ENCODE data around the gene SLC13A2. TPM values are rescaled to one million over a fixed set of nuclear protein-coding genes. Genes with fewer than 3 reads are reported as not detected.

Gene SLC13A2
- total RNA-seq, 1 donor from 2014 or later, result not detected

DNA sequence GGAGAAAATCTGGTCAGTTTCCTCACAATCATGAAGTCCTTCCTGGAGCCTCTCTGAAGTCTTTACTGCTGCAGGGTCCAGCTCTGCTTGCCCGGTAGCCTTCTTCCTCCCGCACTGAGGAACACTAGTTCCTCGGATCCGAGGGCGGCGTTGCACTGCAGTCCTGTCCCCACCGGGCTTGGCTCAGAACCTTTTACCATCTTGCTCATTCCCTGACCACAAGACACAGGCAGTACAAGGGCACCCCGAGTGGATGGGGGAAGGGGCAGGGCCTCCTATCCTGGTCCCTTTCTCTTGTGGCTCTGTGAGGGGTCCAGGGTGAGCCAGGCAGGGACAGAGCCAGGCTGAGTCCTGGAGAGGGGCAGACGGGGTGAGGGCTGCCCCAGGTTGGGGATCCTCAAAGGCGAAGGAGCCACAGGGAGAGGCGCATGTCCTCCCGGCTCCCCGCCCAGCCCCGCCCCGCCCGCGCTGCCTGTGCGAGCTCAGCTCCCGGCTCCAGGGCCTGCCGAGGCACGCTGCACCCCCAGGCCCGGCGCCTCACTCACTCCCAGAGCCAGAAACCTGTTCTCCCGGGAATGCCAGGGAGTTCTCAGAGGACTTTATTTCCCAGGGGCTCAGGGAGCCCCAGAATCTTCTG is 34.2 kb downstream of the SLC13A2 start:
- H3K27ac Mint-ChIP-seq (ENCODE audit: unreplicated experiment), result no peak overlapping the region
- DNase-seq (ENCODE audit: extremely low spot score, unreplicated experiment), result no peak
- no peaks in the 10 kb centered on the region for H3K36me3 Mint-ChIP-seq (ENCODE audit: unreplicated experiment)
- no peak overlapping the region for H3K4me3 Mint-ChIP-seq (ENCODE audit: unreplicated experiment)
- TF ChIP-seq, protein P1, sequence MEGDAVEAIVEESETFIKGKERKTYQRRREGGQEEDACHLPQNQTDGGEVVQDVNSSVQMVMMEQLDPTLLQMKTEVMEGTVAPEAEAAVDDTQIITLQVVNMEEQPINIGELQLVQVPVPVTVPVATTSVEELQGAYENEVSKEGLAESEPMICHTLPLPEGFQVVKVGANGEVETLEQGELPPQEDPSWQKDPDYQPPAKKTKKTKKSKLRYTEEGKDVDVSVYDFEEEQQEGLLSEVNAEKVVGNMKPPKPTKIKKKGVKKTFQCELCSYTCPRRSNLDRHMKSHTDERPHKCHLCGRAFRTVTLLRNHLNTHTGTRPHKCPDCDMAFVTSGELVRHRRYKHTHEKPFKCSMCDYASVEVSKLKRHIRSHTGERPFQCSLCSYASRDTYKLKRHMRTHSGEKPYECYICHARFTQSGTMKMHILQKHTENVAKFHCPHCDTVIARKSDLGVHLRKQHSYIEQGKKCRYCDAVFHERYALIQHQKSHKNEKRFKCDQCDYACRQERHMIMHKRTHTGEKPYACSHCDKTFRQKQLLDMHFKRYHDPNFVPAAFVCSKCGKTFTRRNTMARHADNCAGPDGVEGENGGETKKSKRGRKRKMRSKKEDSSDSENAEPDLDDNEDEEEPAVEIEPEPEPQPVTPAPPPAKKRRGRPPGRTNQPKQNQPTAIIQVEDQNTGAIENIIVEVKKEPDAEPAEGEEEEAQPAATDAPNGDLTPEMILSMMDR (IDR thresholded peaks at IDR 0.05), result no peak
- H3K9me3 Mint-ChIP-seq (ENCODE audit: unreplicated experiment), result no peaks in the 10 kb centered on the region
- H3K4me1 Mint-ChIP-seq (ENCODE audit: unreplicated experiment), result no peaks in the 10 kb centered on the region
- peaks cover 51% of the 10 kb centered on the region for H3K27me3 Mint-ChIP-seq (ENCODE audit: unreplicated experiment)

DNA sequence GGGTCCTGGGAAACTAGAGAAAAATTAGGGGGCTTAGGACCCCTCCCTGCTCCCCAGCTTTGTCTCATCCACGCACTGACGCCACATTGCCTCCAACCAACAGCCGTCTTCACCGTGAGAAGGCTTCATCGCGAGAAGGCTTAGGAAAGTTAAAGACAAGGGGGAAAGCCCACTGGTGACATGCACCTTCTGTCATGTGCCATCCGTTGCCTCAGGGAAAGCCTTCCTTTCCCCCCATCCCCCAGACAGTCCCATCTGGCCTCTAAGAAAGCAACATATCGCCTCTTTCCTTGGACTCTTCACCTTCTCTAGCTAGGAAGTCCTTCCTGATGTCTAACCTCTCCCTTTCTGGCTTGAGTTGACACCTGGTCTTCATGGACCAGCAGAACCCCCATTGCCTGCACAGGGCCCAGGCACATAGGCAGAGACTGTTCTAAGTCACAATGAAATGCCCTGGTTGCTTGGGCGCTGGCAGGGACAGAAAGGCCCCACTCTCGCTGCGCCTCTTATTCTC is 34.8 kb downstream of the SLC13A2 start:
- no peak for DNase-seq (ENCODE audit: extremely low spot score, unreplicated experiment)
- H3K27me3 Mint-ChIP-seq (ENCODE audit: unreplicated experiment), result peaks cover 55% of the 10 kb centered on the region
- TF ChIP-seq, protein P1 (IDR thresholded peaks at IDR 0.05), result no peak
- H3K36me3 Mint-ChIP-seq (ENCODE audit: unreplicated experiment), result no peaks in the 10 kb centered on the region
- no peak overlapping the region for H3K27ac Mint-ChIP-seq (ENCODE audit: unreplicated experiment)
- H3K4me1 Mint-ChIP-seq (ENCODE audit: unreplicated experiment), result no peaks in the 10 kb centered on the region
- no peak overlapping the region for H3K4me3 Mint-ChIP-seq (ENCODE audit: unreplicated experiment)
- H3K9me3 Mint-ChIP-seq (ENCODE audit: unreplicated experiment), result no peaks in the 10 kb centered on the region

DNA sequence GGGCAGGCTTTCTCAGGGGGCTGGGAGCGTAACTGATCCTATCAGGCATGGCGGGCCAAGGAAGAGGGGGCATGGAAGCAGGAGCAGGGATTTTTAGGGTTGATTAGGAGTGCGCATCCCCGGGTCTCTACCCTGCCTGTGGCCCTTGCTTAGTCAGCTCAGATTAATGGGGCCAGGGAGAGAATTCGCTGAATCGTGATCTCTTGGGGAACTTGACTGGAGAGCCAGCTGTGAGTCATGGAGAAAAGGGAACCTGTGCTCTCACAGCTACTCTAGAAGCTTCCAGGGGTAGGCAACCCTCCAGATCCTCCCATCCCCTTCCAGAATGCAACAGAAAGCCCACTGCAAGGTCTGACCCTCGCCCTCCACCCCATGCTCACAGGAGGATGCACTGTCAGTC is 36.3 kb downstream of the SLC13A2 start:
- no peaks in the 10 kb centered on the region for H3K36me3 Mint-ChIP-seq (ENCODE audit: unreplicated experiment)
- no peak for DNase-seq (ENCODE audit: extremely low spot score, unreplicated experiment)
- H3K27ac Mint-ChIP-seq (ENCODE audit: unreplicated experiment), result no peak overlapping the region
- no peaks in the 10 kb centered on the region for H3K4me1 Mint-ChIP-seq (ENCODE audit: unreplicated experiment)
- TF ChIP-seq, protein P1 (IDR thresholded peaks at IDR 0.05), result no peak
- H3K9me3 Mint-ChIP-seq (ENCODE audit: unreplicated experiment), result no peaks in the 10 kb centered on the region
- no peak overlapping the region for H3K4me3 Mint-ChIP-seq (ENCODE audit: unreplicated experiment)
- H3K27me3 Mint-ChIP-seq (ENCODE audit: unreplicated experiment), result peaks cover 58% of the 10 kb centered on the region

DNA sequence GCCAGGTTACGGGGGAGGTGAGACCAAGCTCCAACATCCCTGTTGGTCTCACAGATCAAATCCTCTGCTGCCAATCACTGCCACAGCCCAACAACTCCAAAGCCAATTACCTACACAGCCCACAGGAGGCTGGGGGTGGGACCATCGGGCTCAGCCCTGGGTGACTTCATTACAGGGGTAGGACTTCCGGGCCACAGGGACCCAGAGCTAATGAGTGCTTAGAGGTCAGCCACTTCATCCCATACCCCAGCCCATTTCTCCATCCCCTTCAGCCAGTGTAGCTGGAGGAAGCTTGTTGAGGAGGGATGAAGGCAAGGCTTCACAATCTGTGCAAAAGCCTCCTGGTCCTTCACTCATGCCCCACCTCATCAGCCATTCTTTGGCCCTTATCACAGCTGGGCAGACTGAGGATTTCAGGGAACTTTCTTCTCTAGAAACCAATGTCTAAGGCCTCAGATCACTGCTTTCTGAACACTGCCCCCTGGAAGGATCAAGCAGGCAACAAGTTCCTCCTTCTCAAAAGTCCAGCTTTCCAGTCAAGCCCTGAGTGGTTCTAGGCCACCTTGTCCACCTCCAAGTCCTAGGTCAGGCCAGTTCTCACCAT is 38.5 kb downstream of the SLC13A2 start:
- no peaks in the 10 kb centered on the region for H3K4me1 Mint-ChIP-seq (ENCODE audit: unreplicated experiment)
- no peaks in the 10 kb centered on the region for H3K9me3 Mint-ChIP-seq (ENCODE audit: unreplicated experiment)
- no peaks in the 10 kb centered on the region for H3K36me3 Mint-ChIP-seq (ENCODE audit: unreplicated experiment)
- TF ChIP-seq, protein P1 (IDR thresholded peaks at IDR 0.05), result no peak
- no peak for DNase-seq (ENCODE audit: extremely low spot score, unreplicated experiment)
- no peak overlapping the region for H3K4me3 Mint-ChIP-seq (ENCODE audit: unreplicated experiment)
- peaks cover 50% of the 10 kb centered on the region for H3K27me3 Mint-ChIP-seq (ENCODE audit: unreplicated experiment)
- H3K27ac Mint-ChIP-seq (ENCODE audit: unreplicated experiment), result no peak overlapping the region

DNA sequence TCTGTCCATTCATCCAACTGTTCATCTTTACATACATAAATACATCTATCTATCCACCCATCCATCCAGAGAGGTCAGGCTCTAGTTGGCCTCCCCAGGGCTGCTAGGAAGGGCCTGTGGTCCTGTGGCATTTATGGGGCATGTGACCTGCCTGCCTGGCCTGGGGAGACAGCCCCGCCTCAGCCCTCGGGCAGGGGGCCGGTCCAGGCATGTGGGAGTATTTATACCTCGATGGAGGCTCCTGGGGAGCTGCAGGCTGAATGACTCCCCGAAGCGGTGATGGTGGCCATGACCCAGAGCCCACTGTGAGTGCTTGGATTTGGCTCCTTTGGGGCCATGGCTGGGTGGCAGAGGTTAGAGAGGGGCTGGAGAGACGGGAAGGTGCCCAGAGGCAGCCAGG is 40.0 kb downstream of the SLC13A2 start:
- H3K9me3 Mint-ChIP-seq (ENCODE audit: unreplicated experiment), result no peaks in the 10 kb centered on the region
- no peak overlapping the region for H3K27ac Mint-ChIP-seq (ENCODE audit: unreplicated experiment)
- H3K27me3 Mint-ChIP-seq (ENCODE audit: unreplicated experiment), result peaks cover 46% of the 10 kb centered on the region
- TF ChIP-seq, protein P1 (IDR thresholded peaks at IDR 0.05), result no peak
- H3K36me3 Mint-ChIP-seq (ENCODE audit: unreplicated experiment), result no peaks in the 10 kb centered on the region
- H3K4me1 Mint-ChIP-seq (ENCODE audit: unreplicated experiment), result no peaks in the 10 kb centered on the region
- DNase-seq (ENCODE audit: extremely low spot score, unreplicated experiment), result no peak
- no peak overlapping the region for H3K4me3 Mint-ChIP-seq (ENCODE audit: unreplicated experiment)

Measured in osteocyte (in vitro differentiated cells).